OCI-LY3 (cell line): ENCODE measurements around the gene SLAIN1.

Experiments used
- CTCF ChIP-seq: fragments of 200-600, 300-600 bp; sonication (generic); IDR thresholded peaks from 2 replicates; pipeline ENCODE4 v1.5.1; 2014; ENCODE audit warnings: antibody characterized with exemption, low read length, low read depth
- EZH2phosphoT487 ChIP-seq: fragments of 200-600 bp; shearing (Covaris generic); IDR thresholded peaks from 2 replicates; pipeline ENCODE4 v1.6.1; 2018; ENCODE audit warnings: antibody characterized with exemption, mixed run types, low read depth

- TF ChIP-seq CTCF (no peak), EZH2phosphoT487 (no peak)
Observed at GRCh38 chr13:77767413-77767812, 69.9 kb downstream of the SLAIN1 start.
